Adipose tissue (tissue), 3 donors: ENCODE results near the gene LBH. TPM values are rescaled to one million over a fixed set of nuclear protein-coding genes. Genes with fewer than 3 reads are reported as not detected.

Experiments
- H3K27ac ChIP-seq: one replicate; pipeline ENCODE4 v1.5.1; 2013; ENCODE audit warnings: low read depth, low read length
- WGBS, 3 donors: extraction: QIAGEN DNeasy Blood & Tissue Kit; methylation state at CpG; one replicate each; pipeline ENCODE4 v1.1.7; 2013; 5-methylcytosine and 5-hydroxymethylcytosine counted together
- polyA plus RNA-seq, 3 donors: library from polyadenylated mRNA; stranded (reverse); fragments of 200-250 nt; gene quantifications; one replicate each; pipeline ENCODE4 v1.2.3, GENCODE V29; 2013
- donor health status: healthy with polysubstance abuse.
- donor health status: Bipolar disorder and iron deficiency.
- donor health status: healthy.

The LBH gene
- polyA plus RNA-seq, 3 donors: 4.8 to 15.6 (median 12.2) TPM

DNA sequence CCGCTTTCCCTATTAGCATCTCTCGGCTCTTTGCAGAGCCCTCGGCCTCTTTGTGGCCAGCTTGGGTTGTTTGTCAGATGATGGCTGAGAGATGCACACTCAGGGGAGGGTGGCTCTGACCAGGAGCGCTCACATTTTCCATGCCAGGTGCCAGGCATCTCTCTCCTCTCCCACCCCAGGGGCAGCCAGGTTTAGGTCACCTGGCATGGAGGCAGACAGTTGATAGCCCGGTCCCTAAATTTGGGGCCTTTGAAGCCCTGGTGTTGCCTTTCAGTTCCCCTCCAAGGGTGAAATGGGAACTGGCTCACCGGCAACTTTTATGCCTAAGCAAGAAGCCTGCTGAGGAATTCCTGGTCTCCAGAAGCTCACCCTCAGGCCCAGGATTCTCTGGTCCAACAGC lies 19.1 kb downstream of the LBH start:
- WGBS, 3 donors: 93 to 95% (median 94%) methylated on average over 6 of the region's 6 CpGs
- H3K27ac ChIP-seq: no peak overlapping the region

DNA sequence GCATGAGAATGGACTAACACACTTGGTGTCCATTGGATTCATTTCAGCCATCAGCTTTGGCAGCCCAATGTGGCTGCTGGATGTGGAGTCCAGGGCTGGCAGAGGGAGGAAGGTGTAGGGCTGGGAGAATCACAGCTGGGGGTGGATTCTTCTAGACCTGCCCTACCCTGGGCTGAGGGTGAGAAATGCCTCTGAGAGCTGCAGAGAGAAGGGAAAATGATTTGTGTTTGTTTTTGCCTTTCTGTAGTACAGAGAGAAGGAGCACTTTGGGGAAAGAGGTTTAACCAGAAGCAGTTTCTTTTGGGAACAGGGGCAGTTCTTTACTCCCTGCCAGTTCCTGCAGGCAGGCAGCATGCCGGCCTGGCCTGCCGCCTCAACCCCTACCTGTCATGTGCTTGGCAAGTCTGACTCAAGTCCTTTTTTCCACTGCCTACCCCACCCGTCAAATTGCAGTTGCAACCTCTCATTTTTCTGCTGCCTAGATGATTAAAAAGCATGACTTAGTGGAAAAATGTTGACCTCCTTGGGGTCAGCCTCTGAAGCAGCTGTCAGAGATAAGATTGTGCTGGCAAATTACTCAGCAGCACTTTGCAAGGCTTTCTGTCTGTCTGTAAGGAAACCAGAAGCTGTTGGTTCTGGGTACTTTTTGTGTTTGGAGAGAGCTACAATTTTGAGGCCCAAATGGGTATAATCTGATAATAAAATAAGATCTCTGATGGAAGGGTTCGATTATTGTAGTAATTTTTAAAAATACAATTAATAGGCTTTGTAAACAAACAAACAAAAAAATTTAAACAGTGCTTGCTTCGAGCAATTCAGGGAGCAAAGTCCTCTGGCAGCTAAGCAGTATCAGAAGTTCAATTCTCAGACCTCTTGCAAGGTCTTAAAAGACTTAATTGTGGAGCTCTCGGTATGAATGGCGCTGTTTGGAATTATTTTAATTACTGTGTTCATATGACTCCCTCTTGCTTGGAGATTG lies 21.7 kb downstream of the LBH start:
- H3K27ac ChIP-seq: no peak overlapping the region
- WGBS, 3 donors: 19 to 51% (median 45%) methylated on average over 7 of the region's 7 CpGs

- no peak overlapping the region for H3K27ac ChIP-seq
- WGBS, 3 donors: 57 to 83% (median 83%) methylated on average over 9 of the region's 9 CpGs
Observed at GRCh38 chr2:30253873-30254684, 22.7 kb downstream of the LBH start.

DNA sequence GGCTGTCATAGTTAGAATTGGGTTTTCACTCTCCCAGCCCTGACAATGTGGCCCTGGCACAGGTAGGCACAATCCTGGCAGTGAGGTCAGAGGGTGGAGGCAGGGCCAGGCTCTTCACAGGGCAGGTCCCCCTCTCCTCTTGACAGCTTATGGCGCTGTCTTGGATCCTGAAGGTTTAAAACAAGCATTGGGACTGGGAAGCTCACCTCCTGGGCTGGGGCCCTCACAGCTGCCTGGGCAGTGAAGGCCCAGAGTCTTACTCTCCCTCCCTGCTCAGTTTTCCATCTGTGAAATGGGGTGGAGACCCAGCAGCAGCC lies 23.3 kb downstream of the LBH start:
- no peak overlapping the region for H3K27ac ChIP-seq
- 93 to 100% (median 95%) methylated on average over 1 of the region's 1 CpG for WGBS, 3 donors

- no peak overlapping the region for H3K27ac ChIP-seq
- 85 to 94% (median 87%) methylated on average over 16 of the region's 16 CpGs for WGBS, 3 donors
Observed at GRCh38 chr2:30255026-30255425, 23.7 kb downstream of the LBH start.

DNA sequence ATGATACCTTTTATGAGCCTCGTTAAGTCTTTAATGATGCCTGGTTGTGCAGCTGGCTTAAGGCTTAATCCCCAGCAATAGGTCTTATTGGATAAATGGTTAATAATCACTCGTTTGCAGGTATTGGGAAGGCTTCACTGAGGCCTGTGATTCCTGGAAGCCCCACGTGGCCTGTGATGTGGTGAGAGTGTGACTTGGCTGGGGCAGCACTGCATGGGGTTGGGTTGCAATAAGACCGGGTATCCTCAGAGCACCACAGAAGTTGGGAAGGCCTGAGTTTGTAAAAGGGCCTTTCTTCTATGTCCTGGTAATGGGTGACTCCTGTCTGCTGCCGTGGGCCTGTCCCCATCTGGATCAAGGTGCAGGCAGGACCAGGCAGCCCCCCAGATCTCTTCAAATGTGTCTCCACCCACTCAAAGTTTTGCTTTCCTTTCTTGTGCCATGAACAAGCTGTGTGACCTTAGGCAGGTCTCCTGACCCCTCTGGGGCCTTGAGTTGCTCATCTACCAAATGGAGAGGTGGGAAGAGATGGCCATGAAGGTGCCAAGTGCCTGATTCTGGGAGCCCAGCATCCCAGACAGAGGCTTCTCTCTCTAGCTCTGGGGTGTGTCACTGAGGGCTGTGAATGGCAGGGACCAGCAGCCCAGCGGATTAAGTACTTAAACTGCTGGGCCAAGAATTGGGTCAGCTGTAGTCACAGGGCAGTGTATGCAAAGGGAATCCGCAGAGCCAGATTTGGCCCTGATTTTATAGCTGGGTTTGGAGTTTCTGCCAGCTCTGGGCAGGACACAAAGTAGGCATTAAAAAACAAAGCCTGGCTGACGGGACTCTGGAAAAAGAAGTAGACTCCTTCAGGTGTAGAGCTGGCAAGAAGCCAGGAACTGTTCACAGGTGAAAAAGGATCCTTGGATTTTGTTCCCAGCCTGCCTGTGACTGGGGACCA lies 24.4 kb downstream of the LBH start:
- no peak overlapping the region for H3K27ac ChIP-seq
- 58 to 80% (median 78%) methylated on average over 8 of the region's 8 CpGs for WGBS, 3 donors

DNA sequence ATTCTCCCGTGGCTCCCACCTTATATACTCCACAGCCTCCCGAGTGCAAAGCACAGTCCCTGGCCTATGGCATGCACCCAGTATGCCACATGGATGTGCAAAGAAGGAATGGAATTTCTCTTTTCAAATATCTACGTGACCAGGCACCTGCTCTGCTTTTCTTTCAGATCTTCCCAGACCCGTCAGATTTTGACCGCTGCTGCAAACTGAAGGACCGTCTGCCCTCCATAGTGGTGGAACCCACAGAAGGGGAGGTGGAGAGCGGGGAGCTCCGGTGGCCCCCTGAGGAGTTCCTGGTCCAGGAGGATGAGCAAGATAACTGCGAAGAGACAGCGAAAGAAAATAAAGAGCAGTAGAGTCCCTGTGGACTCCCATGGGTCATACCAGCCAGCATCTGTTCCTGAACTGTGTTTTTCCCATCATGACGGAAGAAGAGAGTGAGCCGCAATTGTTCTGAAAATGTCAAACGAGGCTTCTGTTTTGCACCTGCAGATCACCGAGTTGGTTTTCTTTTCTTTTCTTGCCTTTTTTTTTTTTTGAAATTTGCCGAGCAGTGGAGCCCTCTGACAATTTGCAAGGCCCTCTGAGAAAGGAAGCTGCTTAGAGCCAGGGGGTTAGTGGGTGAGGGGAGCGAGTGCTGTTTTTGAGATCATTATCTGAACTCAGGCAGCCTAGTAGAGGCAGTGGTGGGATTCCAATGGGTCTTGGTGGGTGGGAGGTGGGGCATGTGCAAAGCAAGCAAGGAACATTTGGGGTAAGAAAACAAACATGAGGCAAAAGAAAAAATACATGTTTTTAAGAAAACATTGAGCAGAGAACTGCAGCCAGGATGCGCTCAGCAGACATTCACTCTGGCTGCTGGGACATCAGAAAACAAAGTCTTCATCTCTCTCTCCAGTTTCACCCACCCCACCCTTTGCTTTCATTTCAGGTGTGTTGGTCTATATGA lies 26.2 kb downstream of the LBH start:
- no peak overlapping the region for H3K27ac ChIP-seq
- 51 to 92% (median 91%) methylated on average over 17 of the region's 17 CpGs for WGBS, 3 donors

- WGBS, 3 donors: 90 to 93% (median 92%) methylated on average over 16 of the region's 16 CpGs
Observed at GRCh38 chr2:30259071-30259470, 27.7 kb downstream of the LBH start.

GRCh38 chr2:30259827-30260679 lies 28.7 kb downstream of the LBH start:
- no peak overlapping the region for H3K27ac ChIP-seq

More at GRCh38 chr2:30259071-30259470, 27.7 kb downstream of the LBH start:
- no peak overlapping the region for H3K27ac ChIP-seq

DNA sequence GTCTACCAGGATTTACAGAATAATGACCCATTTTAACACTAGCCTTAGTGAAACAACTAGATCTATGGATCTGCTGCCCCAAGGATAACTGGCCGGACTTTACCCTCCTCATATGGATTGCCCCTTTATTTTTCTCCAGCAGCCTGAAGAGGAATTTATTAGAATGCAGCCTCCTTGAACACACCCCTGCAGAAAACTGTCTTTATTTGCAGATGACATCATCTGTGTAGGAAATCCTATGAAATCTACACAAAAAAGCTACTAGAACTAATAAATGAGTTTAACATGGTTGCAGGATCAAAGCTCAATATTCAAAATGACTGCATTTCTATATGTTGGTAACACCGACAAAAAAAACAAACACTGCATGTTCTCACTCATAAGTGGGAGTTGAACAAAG lies 29.6 kb downstream of the LBH start:
- WGBS, 3 donors: 78 to 88% (median 85%) methylated on average over 2 of the region's 2 CpGs
- no peak overlapping the region for H3K27ac ChIP-seq

More at GRCh38 chr2:30259827-30260679, 28.7 kb downstream of the LBH start:
- 69 to 92% (median 81%) methylated on average over 3 of the region's 3 CpGs for WGBS, 3 donors

GRCh38 chr2:30261695-30262211 lies 30.4 kb downstream of the LBH start:
- no peak overlapping the region for H3K27ac ChIP-seq

- 83 to 98% (median 95%) methylated on average over 5 of the region's 5 CpGs for WGBS, 3 donors
- no peak overlapping the region for H3K27ac ChIP-seq
Observed at GRCh38 chr2:30262716-30263309, 31.5 kb downstream of the LBH start.

DNA sequence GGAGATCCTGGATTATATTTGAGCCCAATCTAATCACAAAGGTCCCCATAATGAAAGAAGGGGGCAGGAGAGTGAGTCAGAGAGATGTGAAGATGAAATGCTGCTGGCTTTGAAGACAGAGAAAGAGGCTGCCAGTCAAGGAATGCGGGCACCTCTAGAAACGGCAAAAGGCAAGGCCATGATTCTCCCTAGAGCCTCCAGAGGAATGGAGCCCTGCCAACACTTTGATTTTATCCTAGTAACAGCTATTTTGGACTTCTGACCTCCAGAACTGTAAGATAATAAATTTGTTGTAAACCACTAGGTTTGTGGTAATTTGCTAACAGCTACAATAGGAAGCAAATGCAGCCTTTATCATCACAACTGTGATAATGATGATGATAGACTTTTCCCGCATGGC lies 32.9 kb downstream of the LBH start:
- WGBS, 3 donors: 72 to 85% (median 77%) methylated on average over 3 of the region's 3 CpGs

GRCh38 chr2:30265052-30266015 lies 34.0 kb downstream of the LBH start:
- WGBS, 3 donors: 73 to 90% (median 75%) methylated on average over 4 of the region's 4 CpGs
- no peak overlapping the region for H3K27ac ChIP-seq

More for the DNA sequence above, 32.9 kb downstream of the LBH start:
- H3K27ac ChIP-seq: no peak overlapping the region

DNA sequence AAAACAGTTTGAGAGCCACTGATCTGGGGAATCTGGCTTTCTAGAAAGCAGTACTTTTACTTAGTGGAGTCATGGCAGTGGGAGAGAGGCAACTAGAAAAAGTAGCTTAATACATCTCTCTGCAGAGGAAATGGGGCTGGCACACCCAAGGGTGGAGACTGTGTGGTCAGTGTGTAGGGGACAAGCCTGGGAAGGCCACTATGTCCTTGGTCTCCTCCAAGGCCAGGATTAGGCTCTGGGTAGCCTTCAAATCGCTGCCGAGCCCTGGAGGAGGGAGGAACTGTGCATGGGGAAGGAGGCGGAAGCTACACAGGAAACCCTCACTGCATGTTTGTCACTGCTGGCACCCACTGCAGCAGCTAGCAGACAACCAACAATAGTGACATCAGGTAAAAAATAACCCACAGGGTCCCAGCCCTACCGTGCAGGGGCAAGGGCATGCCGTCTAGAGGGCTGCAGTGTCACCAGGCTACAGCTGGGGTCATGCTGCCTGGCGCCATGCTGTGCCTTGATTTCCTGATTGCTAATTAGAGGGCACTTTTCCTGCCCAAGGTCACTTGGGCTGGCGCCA lies 34.8 kb downstream of the LBH start:
- no peak overlapping the region for H3K27ac ChIP-seq
- 39 to 63% (median 47%) methylated on average over 7 of the region's 7 CpGs for WGBS, 3 donors
